ENCODE data around the gene ELFN2. TPM values are rescaled to one million over a fixed set of nuclear protein-coding genes. Genes with fewer than 3 reads are reported as not detected.

Gene ELFN2
- total and polyA plus RNA-seq, 2 experiments from 2014 or later, result 0.40 to 0.53 TPM

DNA sequence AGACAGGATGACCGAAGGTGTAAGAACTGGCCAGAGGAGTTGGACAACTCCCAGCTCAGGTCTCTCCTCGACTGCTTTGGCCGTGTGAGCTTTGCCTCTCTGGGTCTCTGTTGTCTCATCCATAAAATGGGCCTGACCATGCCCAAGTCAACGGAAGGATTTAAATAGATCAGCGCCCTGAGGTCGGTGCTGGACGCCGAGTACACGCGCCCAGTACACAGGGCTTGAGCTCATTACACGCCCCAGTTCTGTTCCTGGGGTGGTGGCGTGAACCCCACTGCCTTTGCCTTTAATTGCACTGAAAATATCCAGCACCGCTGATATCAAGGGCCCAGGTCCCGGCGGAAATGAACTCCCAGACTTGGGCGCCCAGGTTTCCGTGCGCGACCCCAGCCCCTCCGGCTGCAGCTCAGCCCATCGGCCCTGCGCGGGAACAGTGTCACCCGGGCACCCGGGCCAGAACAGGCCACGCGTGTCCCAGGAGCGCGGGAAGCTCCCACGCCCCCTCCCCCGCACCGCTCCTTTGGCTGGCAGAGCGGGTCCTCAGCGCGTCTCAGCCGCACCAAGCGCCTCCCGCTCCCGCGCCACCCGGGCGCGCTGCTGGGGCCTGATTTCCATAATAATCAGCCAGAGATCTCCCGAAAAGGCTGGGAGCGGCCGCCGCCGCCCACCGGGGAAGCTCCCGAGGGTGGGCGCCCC is 102.8 kb downstream of the ELFN2 start:
- peaks cover 20% of the 10 kb centered on the region for H3K4me1 ChIP-seq (ENCODE audit: insufficient read depth)
- WGBS (ENCODE audit: low lambda C conversion rate, missing lambda C conversion rate), result 15% methylated on average over 41 of the region's 51 CpGs

GRCh38 chr22:37320726-37321677 is 106.3 kb downstream of the ELFN2 start:
- no peaks in the 10 kb centered on the region for H3K36me3 ChIP-seq (replicated peaks; ENCODE audit: insufficient read depth, low read depth)
- no peaks in the 10 kb centered on the region for H3K9me3 ChIP-seq (ENCODE audit: low read depth)
- DNase-seq (ENCODE audit: low spot score), result no peak
- H3K4me1 ChIP-seq (ENCODE audit: insufficient read depth), result peaks cover 20% of the 10 kb centered on the region
- no peaks in the 10 kb centered on the region for H3K79me2 ChIP-seq
- no peak overlapping the region for H3K4me2 ChIP-seq
- peak overlapping the region; percentile 3 for H3K27ac ChIP-seq
- peaks cover 24% of the 10 kb centered on the region for H3K27me3 ChIP-seq
- no peak overlapping the region for H3K4me3 ChIP-seq
- WGBS (ENCODE audit: low lambda C conversion rate, missing lambda C conversion rate), result 69% methylated on average over 16 of the region's 16 CpGs
- H4K20me1 ChIP-seq (ENCODE audit: insufficient read depth, poor library complexity, severe bottlenecking), result no peaks in the 10 kb centered on the region
- TF ChIP-seq EZH2phosphoT487 (IDR thresholded peaks at IDR 0.05; ENCODE audit: low read depth, severe bottlenecking, unreplicated experiment) (no peak), EZH2 (IDR thresholded peaks at IDR 0.05; ENCODE audit: borderline replicate concordance) (no peak), CTCF (IDR thresholded peaks at IDR 0.05; ENCODE audit: poor library complexity) (no peak)
- no peak overlapping the region for H2AFZ ChIP-seq
- no peaks in the 10 kb centered on the region for H3K9me2 ChIP-seq (replicated peaks; ENCODE audit: insufficient read depth)

More for the DNA sequence above, 102.8 kb downstream of the ELFN2 start:
- H4K20me1 ChIP-seq (ENCODE audit: insufficient read depth, poor library complexity, severe bottlenecking), result no peaks in the 10 kb centered on the region
- no peaks in the 10 kb centered on the region for H3K36me3 ChIP-seq (replicated peaks; ENCODE audit: insufficient read depth, low read depth)
- peaks cover 28% of the 10 kb centered on the region for H3K27me3 ChIP-seq
- no peak overlapping the region for H3K4me3 ChIP-seq
- peak overlapping the region; percentile 74 for H2AFZ ChIP-seq
- peak overlapping the region; percentile 78 for H3K27ac ChIP-seq
- DNase-seq (ENCODE audit: low spot score), result no peak
- H3K4me2 ChIP-seq, result peak overlapping the region; percentile 80
- no peaks in the 10 kb centered on the region for H3K9me3 ChIP-seq (ENCODE audit: low read depth)
- TF ChIP-seq EZH2 (IDR thresholded peaks at IDR 0.05; ENCODE audit: borderline replicate concordance) (peak; percentile 55), EZH2phosphoT487 (IDR thresholded peaks at IDR 0.05; ENCODE audit: low read depth, severe bottlenecking, unreplicated experiment) (no peak), CTCF (IDR thresholded peaks at IDR 0.05; ENCODE audit: poor library complexity) (no peak)
- H3K9me2 ChIP-seq (replicated peaks; ENCODE audit: insufficient read depth), result no peaks in the 10 kb centered on the region
- no peaks in the 10 kb centered on the region for H3K79me2 ChIP-seq

DNA sequence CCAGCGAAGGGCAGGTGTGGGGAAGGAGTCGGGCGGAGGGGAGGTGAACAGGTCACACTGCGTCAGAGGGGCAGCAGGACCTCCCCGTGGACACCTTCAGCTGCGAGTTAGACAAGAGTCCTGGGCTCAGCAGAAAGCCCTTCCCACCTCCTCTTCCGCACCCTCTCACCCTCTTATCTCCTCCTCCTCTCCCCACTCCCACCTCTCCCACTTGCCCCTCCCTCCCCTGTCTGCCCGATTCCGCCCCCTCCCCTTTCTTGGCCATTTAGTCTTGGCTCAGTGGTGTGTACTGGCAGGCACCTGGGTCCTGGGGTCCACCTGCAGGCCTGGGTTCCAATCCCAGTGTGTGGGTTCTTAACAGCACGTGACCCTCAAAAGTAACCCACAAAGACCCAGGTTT is 107.8 kb downstream of the ELFN2 start:
- Histone ChIP-seq H3K79me2 (no peaks in the 10 kb centered on the region), H3K4me3 (no peak overlapping the region), H3K27ac (no peak overlapping the region), H3K4me2 (no peak overlapping the region), H3K4me1 (ENCODE audit: insufficient read depth) (peaks cover 11% of the 10 kb centered on the region), H3K27me3 (peaks cover 11% of the 10 kb centered on the region), H3K9me2 (replicated peaks; ENCODE audit: insufficient read depth) (no peaks in the 10 kb centered on the region), H3K36me3 (replicated peaks; ENCODE audit: insufficient read depth, low read depth) (no peaks in the 10 kb centered on the region), H4K20me1 (ENCODE audit: insufficient read depth, poor library complexity, severe bottlenecking) (no peaks in the 10 kb centered on the region), H3K9me3 (ENCODE audit: low read depth) (no peaks in the 10 kb centered on the region), H2AFZ (no peak overlapping the region)
- WGBS (ENCODE audit: low lambda C conversion rate, missing lambda C conversion rate), result 68% methylated on average over 8 of the region's 10 CpGs
- TF ChIP-seq CTCF (IDR thresholded peaks at IDR 0.05; ENCODE audit: poor library complexity) (no peak), EZH2 (IDR thresholded peaks at IDR 0.05; ENCODE audit: borderline replicate concordance) (no peak), EZH2phosphoT487 (IDR thresholded peaks at IDR 0.05; ENCODE audit: low read depth, severe bottlenecking, unreplicated experiment) (no peak)
- DNase-seq (ENCODE audit: low spot score), result no peak
